ENCODE results near the gene TXNRD1. TPM values are rescaled to one million over a fixed set of nuclear protein-coding genes. Genes with fewer than 3 reads are reported as not detected.
A peak's percentile ranks its signal among the peaks of the same experiment; 100 is the strongest.

TXNRD1 gene
- polyA plus RNA-seq, 1 donor from 2014 or later: 26.0 TPM

DNA sequence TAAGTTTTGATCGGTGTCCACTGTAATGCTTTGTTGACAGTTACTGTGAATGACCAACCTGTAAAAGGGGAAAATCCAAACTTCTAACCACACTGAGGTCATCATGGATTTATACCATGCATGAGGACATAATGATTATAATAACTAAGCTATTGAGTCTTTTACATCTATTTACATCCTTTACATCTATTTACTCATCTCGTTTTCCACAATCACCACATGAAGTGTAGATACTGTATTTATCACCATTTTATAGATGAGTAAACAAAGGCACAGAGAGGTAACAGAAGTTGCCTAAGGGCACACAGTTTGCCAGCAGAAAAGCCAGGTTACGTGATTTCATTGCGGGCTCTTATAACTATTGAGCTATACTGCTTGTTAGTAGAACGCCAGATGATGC, 60.1 kb downstream of the TXNRD1 start:
- Mint-ChIP-seq H3K36me3 (peaks cover 5% of the 10 kb centered on the region), H3K27me3 (no peaks in the 10 kb centered on the region), H3K27ac (no peak overlapping the region), H3K4me3 (peak overlapping the region in 3 of 4 donors; percentile 82 to 96 (median 94)), H3K9me3 (no peaks in the 10 kb centered on the region), H3K4me1 (peaks cover 5 to 14% (median 13%) of the 10 kb centered on the region in 3 donors)

DNA sequence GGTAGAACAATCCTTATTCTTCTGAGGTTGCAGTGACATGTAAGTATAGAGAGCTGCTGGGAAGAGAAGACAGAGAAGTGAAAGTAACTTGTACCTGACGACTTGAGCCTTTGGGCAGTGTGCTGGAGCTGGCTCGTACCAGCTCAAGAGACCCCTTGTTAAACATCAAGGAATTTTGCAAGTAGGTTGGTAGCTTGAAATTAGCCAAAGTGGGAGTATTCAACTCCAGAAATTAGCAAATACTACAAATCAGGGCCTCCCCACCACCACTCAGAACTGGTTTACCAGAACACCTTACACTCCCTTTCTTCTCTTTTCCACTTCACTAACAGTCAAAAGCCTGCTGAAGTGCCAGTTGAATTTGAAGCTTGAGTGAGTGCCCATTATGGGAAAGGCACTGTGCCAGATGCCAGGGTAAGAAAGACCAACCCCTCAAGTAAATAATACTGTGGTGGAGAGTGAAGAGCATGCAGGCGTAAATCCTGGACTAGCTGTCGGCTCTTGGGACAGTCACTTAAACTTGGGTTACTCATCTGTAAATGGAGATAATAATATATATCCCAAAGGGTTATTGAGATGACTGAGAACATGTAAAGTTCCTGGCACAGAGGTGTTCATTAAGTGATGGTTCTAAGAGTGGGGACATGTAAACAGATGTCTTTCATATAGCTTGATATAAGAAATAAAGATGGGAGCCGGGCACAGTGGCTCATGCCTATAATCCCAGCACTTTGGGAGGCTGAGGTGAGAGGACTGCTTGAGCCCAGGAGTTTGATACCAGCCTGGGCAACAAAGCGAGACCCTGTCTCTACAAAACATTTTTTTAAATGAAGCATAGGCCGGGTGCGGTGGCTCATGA, 60.9 kb downstream of the TXNRD1 start:
- no peaks in the 10 kb centered on the region for H3K9me3 Mint-ChIP-seq
- H3K27ac Mint-ChIP-seq: peak overlapping the region in 1 of 3 donors; percentile 92
- H3K4me1 Mint-ChIP-seq: peaks cover 5 to 14% (median 13%) of the 10 kb centered on the region in 3 donors
- no peaks in the 10 kb centered on the region for H3K27me3 Mint-ChIP-seq
- H3K36me3 Mint-ChIP-seq: peaks cover 5% of the 10 kb centered on the region
- peak overlapping the region; percentile 54 to 96 (median 88) for H3K4me3 Mint-ChIP-seq

DNA sequence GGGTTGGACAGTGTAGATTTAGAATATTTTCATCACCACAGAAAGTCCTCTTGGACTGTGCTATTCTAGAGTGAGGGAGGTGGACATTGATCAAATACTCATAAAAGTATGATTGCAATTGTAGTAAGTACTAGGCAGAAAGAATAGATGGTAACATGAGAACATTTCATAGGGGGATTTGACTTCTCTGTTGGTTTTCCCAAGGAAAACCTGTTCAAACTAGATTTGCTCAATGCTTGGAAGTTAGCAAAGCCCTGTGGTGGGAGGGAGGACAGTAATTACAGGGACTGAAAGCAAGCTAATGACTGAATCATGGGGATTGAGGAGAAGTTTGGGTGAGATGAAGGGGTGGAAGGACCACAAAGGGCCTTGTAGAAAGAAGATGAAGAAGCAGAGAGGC, 63.6 kb downstream of the TXNRD1 start:
- H3K27me3 Mint-ChIP-seq: no peaks in the 10 kb centered on the region
- H3K9me3 Mint-ChIP-seq: no peaks in the 10 kb centered on the region
- H3K36me3 Mint-ChIP-seq: peaks cover 5% of the 10 kb centered on the region
- H3K4me1 Mint-ChIP-seq: peaks cover 5 to 10% (median 10%) of the 10 kb centered on the region in 3 donors
- no peak overlapping the region for H3K4me3 Mint-ChIP-seq
- H3K27ac Mint-ChIP-seq: no peak overlapping the region

DNA sequence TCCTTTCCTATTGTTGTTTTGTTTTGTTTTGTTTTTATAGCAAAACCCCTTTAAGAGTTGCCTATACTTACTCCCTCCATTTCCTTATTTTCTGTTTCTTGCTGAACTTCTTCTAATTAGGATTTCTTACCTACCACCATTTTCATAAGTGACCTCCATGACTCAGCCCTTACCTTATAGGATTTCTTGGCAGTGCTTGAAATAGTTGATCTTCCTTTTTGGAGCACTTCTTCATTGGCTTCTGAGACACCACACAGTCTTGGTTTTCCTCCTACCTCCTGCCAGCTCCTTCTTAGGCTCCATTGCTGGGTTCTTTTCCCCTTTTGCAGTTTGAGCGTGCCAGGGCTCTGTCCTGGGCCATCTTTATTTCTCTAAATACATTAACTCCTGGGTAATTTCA, 64.5 kb downstream of the TXNRD1 start:
- peak overlapping the region in 1 of 3 donors; percentile 6 for H3K27ac Mint-ChIP-seq

DNA sequence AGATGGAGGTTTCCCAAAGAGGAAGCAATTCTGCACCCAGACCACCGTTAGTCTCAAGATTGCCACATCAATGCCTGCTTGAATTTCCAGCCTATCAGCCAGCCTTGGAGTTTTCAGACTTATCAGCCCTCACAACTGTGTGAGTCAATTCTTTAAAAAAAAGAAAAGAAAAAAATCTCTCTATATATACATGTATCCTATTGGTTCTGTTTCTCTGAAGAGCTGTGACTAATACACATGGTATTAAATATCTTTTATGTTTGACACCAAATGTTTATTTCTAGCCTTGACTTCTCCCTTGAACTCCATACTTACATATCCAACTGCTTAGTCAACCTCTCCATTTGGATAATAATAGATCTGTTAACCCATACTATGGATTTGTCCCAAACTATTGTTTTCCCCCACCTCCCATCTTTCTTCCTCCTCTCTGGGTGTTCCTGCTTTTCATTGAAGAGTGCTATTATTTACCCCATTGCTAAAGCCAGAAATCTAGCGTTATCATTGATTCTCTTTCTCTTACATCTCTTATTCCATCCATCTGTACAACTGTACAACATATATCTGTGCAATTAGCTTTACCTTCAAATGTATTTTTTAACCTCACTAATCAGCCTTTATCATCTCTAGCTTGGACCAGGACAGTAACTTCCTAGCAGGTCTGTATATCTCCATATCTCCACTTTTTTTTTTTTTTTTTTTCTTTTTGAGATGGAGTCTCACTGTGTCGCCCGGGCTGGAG, 65.3 kb downstream of the TXNRD1 start:
- Mint-ChIP-seq H3K4me3 (no peak overlapping the region), H3K36me3 (peaks cover 5% of the 10 kb centered on the region), H3K27ac (no peak overlapping the region), H3K9me3 (no peaks in the 10 kb centered on the region), H3K4me1 (peaks cover 5 to 9% (median 8%) of the 10 kb centered on the region in 3 donors), H3K27me3 (no peaks in the 10 kb centered on the region)

More for the DNA sequence above, 64.5 kb downstream of the TXNRD1 start:
- peaks cover 5 to 10% (median 10%) of the 10 kb centered on the region in 3 donors for H3K4me1 Mint-ChIP-seq
- H3K36me3 Mint-ChIP-seq: peaks cover 5% of the 10 kb centered on the region
- H3K27me3 Mint-ChIP-seq: no peaks in the 10 kb centered on the region
- no peak overlapping the region for H3K4me3 Mint-ChIP-seq
- H3K9me3 Mint-ChIP-seq: no peaks in the 10 kb centered on the region

DNA sequence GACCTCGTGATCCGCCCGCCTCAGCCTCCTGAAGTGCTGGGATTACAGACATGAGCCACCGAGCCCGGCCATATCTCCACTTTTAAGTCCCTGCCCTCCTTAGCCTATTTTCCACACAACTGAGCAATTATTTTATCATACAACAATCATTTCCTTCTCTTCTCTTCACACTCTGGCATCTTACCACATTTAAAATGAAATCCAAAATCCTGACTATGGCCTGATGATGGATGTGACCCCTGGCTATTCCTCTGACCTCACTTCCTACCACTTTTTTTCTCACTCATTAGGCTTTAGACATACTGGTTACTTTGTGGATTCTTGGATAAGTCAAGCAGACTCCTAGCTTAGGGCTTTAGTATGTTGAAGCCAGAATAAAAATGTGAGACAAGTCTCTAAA, 66.1 kb downstream of the TXNRD1 start:
- no peak overlapping the region for H3K27ac Mint-ChIP-seq
- H3K27me3 Mint-ChIP-seq: no peaks in the 10 kb centered on the region
- peak overlapping the region in 1 of 4 donors; percentile 19 for H3K4me3 Mint-ChIP-seq
- H3K36me3 Mint-ChIP-seq: peaks cover 5% of the 10 kb centered on the region
- H3K9me3 Mint-ChIP-seq: no peaks in the 10 kb centered on the region
- peaks cover 2 to 3% (median 2%) of the 10 kb centered on the region in 3 donors for H3K4me1 Mint-ChIP-seq

DNA sequence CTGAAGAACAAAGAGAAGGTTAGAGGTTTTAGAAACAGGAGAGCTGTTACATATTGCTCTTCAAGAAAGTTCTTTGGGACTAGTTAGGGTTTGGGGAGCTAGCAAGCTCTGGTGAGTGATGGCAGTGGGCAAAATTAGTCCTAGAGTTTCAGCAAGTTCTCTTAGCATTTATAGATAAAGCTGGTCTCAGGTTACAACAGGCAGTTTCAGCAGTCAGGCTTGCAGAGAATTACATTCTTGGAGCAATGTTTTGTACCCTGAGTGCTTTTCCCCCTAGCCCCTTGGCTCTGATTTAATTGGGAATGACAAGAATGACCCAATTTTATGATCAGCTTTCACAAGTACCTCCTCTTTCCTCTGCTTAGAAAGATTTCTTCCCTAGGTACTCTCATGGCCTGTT, 66.5 kb downstream of the TXNRD1 start:
- H3K27me3 Mint-ChIP-seq: no peaks in the 10 kb centered on the region
- H3K36me3 Mint-ChIP-seq: peaks cover 5% of the 10 kb centered on the region
- no peaks in the 10 kb centered on the region for H3K9me3 Mint-ChIP-seq
- peaks cover 0 to 7% (median 2%) of the 10 kb centered on the region in 3 donors for H3K4me1 Mint-ChIP-seq
- H3K27ac Mint-ChIP-seq: no peak overlapping the region
- no peak overlapping the region for H3K4me3 Mint-ChIP-seq

DNA sequence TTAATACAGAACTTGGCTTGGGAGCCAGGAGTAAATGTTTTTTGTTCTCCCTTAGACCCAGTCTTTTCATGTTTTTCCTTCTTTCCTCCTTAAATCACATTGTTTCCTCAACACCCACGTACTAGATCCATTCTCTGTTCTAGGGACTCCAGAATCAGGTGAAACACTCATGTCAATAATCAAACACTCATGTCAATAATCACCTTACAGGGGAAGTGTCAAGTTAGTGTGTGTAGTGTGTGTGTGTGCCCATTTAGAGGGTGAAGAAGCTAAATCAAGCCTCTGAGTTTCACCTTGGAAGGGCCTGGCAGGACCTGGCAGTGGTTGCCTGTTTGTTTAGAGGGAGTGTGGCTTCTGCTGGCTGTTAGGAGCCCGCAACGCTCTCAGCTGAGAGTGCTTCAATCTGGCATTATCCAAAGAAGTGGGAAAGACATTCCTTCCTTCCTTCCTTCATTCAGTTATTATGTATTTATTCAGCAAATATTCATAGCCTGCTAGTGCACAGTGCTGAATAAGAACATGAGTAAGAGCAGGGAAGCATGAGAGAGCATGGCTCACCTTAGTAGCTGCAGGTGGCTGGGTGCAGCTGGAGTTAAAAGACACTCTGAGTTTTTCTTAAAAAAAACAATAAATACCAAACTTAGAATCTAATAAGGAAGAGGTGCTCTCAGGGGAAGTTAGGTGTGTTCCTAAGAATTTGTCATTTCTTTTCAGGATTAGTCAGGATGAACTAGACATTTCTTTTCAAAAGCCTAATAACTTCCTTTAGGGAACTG, 70.3 kb downstream of the TXNRD1 start:
- peak overlapping the region in 2 of 4 donors; percentile 2 to 99 for H3K4me3 Mint-ChIP-seq
- no peaks in the 10 kb centered on the region for H3K9me3 Mint-ChIP-seq
- H3K27me3 Mint-ChIP-seq: no peaks in the 10 kb centered on the region
- peaks cover 16 to 22% (median 18%) of the 10 kb centered on the region in 3 donors for H3K4me1 Mint-ChIP-seq
- H3K36me3 Mint-ChIP-seq: no peaks in the 10 kb centered on the region
- H3K27ac Mint-ChIP-seq: peak overlapping the region; percentile 20 to 97 (median 97)

DNA sequence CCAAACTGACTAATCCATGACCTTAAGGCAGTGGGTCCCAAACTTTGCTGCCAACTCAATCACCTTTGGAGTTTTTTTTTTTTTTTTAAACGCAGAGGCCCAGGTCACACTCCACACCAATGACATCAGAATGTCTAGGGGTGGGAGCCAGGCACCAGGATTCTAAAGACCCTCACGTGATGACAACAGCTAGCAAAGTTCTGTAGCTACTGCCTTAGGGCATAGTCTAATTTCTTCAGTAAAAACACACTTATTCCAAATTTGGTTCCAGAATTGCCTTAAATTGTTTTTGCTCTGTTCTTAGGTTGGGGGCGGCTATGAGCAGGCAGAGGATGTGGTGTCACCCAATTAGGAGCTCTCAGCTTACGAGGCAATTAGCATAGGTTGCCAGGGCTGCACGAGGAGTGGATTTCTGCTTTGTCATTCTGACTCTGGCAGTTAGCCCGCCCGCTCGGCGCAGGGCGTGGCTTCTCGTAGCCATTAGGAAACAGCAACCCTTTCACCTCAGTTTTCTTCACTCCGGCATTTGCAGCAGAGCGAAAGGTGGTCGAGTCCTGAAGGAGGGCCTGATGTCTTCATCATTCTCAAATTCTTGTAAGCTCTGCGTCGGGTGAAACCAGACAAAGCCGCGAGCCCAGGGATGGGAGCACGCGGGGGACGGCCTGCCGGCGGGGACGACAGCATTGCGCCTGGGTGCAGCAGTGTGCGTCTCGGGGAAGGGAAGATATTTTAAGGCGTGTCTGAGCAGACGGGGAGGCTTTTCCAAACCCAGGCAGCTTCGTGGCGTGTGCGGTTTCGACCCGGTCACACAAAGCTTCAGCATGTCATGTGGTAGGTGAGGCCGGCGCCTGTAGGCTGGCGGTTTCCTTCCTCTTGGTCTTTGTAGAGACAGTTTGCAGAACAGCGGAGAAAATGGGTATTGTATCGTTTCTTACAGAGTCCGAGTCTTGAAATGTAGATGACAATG, 71.2 kb downstream of the TXNRD1 start:
- peaks cover 16 to 22% (median 18%) of the 10 kb centered on the region in 3 donors for H3K4me1 Mint-ChIP-seq
- no peaks in the 10 kb centered on the region for H3K36me3 Mint-ChIP-seq
- H3K9me3 Mint-ChIP-seq: no peaks in the 10 kb centered on the region
- H3K27me3 Mint-ChIP-seq: no peaks in the 10 kb centered on the region
- H3K4me3 Mint-ChIP-seq: peak overlapping the region; percentile 98 to 100 (median 99)
- peak overlapping the region; percentile 95 to 97 (median 97) for H3K27ac Mint-ChIP-seq

DNA sequence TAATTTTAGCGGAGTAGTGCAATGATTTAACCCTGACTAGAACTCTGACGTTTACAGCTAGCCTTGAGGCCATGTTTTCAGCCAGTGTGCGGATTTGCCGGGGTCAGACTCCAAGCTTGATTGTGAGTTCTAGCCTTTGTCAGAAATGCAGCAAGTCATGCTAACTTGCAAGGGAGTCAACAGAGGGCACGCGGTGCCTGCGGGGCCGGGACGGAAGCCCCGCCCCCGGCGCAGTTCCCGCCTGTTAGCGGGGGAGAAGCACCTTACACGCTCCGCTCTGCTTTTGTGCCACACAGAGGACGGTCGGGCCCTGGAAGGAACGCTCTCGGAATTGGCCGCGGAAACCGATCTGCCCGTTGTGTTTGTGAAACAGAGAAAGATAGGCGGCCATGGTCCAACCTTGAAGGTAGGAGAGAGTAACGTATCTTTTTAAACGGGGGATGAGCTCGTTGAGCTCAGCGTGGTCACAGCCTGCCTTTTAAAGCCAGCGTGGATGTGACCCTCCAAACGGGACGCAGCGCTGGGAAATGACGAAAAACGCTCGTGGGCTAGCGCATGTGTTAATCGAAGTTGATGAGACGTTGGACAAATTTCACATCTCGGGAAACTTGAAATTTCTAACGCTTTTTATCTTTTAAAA, 73.2 kb downstream of the TXNRD1 start:
- H3K36me3 Mint-ChIP-seq: no peaks in the 10 kb centered on the region
- peaks cover 16 to 29% (median 22%) of the 10 kb centered on the region in 3 donors for H3K4me1 Mint-ChIP-seq
- H3K27me3 Mint-ChIP-seq: no peaks in the 10 kb centered on the region
- no peaks in the 10 kb centered on the region for H3K9me3 Mint-ChIP-seq
- peak overlapping the region; percentile 50 to 97 (median 95) for H3K27ac Mint-ChIP-seq
- peak overlapping the region; percentile 98 to 100 (median 99) for H3K4me3 Mint-ChIP-seq

DNA sequence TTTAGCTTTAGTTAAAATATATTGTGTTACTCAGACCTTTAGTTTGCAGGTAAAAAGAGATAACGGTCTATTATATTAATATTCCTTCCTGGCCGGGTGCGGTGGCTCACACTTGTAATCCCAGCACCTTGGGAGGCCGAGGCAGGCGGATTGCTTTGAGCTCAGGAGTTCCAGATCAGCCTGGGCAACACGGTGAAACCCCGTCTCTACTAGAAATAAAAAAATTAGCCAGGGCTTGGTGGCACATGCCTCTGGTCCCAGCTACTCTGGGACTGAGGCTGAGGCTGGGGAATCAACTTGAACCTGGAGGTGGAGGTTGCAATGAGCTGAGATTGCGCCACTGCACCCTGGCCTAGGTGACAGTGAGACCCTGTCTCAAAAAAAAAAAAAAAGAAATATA, 74.7 kb downstream of the TXNRD1 start:
- Mint-ChIP-seq H3K27ac (no peak overlapping the region), H3K36me3 (peaks cover 2% of the 10 kb centered on the region), H3K4me1 (peaks cover 17 to 39% (median 26%) of the 10 kb centered on the region in 3 donors), H3K4me3 (no peak overlapping the region), H3K27me3 (no peaks in the 10 kb centered on the region), H3K9me3 (no peaks in the 10 kb centered on the region)

DNA sequence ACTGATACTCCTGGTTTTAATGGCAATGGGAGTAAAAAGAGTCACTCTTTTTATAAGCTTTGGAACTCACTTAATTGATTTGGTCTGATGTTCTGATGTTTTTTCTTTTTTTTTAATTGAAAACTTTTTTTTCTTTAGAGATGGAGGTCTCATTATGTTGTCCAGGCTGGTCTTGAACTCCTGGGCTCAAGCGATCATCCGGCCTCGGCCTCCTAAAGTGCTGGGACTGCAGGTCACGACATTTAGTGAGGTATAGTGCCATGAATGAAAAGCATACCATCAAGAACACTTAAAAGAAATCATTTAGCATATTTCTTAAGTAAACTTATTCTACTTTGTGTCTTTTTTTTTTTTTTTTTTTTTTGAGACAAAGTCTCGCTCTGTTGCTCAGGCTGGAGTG, 75.3 kb downstream of the TXNRD1 start:
- Mint-ChIP-seq H3K9me3 (no peaks in the 10 kb centered on the region), H3K4me1 (peaks cover 22 to 39% (median 29%) of the 10 kb centered on the region in 3 donors), H3K4me3 (no peak overlapping the region), H3K27ac (no peak overlapping the region), H3K27me3 (no peaks in the 10 kb centered on the region), H3K36me3 (peaks cover 2% of the 10 kb centered on the region)

DNA sequence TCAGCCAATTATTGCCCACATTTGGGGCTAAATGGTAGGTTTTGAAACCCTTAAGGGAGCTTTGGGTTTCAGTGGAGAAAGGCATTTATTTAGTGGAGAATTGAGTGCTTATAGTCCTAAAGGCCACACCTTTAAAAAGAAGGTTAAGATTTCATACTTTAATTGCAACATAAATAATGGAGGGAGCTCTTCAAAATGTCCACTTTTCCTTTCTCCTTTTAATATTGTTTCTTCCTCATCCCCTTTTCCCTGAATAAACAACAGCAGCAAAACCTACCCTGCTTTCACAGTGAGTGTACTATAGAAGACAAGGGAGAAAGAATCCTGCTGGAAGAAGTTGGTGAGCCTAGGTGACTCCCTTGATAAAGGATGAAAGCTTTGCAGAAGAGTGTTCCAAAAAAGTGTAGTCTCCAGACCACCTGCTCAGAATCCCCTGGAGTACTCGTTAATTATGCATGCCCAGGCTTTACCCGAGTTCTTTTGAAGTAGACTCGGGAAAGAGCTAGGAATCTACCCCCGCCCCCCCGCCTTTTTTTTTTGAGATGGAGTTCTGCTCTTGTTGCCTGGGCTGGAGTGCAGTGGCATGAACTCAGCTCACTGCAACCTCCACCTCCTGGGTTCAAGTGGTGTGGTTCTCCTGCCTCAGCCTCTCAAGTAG, 76.4 kb downstream of the TXNRD1 start:
- peaks cover 2% of the 10 kb centered on the region for H3K36me3 Mint-ChIP-seq
- H3K4me1 Mint-ChIP-seq: peaks cover 24 to 37% (median 30%) of the 10 kb centered on the region in 3 donors
- H3K27ac Mint-ChIP-seq: no peak overlapping the region
- no peaks in the 10 kb centered on the region for H3K9me3 Mint-ChIP-seq
- H3K27me3 Mint-ChIP-seq: no peaks in the 10 kb centered on the region
- H3K4me3 Mint-ChIP-seq: peak overlapping the region in 1 of 4 donors; percentile 65
